Tibial nerve (tissue), 4 donors: ENCODE measurements around the gene TSEN54. TPM values are rescaled to one million over a fixed set of nuclear protein-coding genes. Genes with fewer than 3 reads are reported as not detected.

Source experiments
- DNase-seq, 2 donors: peaks; one replicate each; pipeline ENCODE4 v3.0.0-alpha.2; 2019; ENCODE audit warnings: low spot score in 2 of 2
- H3K27ac ChIP-seq, 4 donors: fragments of 200-600 bp; sonication (generic) in 3 of 4; one replicate each; pipeline ENCODE4 v1.5.1; 2017 to 2019; ENCODE audit warnings: mild to moderate bottlenecking in 1 of 4
- H3K27me3 ChIP-seq, 2 donors: fragments of 200-600 bp; sonication (generic) in 1 of 2; one replicate each; pipeline versions ENCODE4 v1.5.1 to v1.6.0; 2017 to 2019
- H3K36me3 ChIP-seq, 3 donors: fragments of 200-600 bp; sonication (generic); one replicate each; pipeline ENCODE4 v1.5.1; 2018 to 2019
- H3K4me1 ChIP-seq, 4 donors: fragments of 200-600 bp; sonication (generic) in 3 of 4; one replicate each; pipeline ENCODE4 v1.5.1; 2017 to 2019
- H3K4me3 ChIP-seq, 4 donors: fragments of 200-600 bp; sonication (generic) in 3 of 4; one replicate each; pipeline ENCODE4 v1.5.1; 2017 to 2019; ENCODE audit warnings: mild to moderate bottlenecking in 1 of 4, moderate library complexity in 1 of 4
- H3K9me3 ChIP-seq, 4 donors: fragments of 200-600 bp; sonication (generic) in 3 of 4; one replicate each; pipeline ENCODE4 v1.5.1; 2017 to 2019
- CTCF ChIP-seq, 5 experiments: fragments of 200-600 bp in 3 of 5; fragments of 450-650 bp in 2 of 5; sonication (generic) in 3 of 5; IDR thresholded peaks; one replicate each; pipeline ENCODE4 v1.5.1; 2016 to 2019; ENCODE audit warnings: antibody characterized with exemption in 5 of 5, mild to moderate bottlenecking in 3 of 5, moderate library complexity in 2 of 5
- EP300 ChIP-seq, 2 donors: sonication (generic); formaldehyde crosslinking; IDR thresholded peaks; one replicate each; pipeline ENCODE4 v1.6.1; 2017; ENCODE audit warnings: antibody characterized with exemption in 2 of 2, mild to moderate bottlenecking in 1 of 2
- POLR2A ChIP-seq, 2 donors: fragments of 450-650 bp; IDR thresholded peaks; one replicate each; pipeline ENCODE4 v1.6.1; 2017; ENCODE audit warnings: antibody characterized with exemption in 2 of 2, mild to moderate bottlenecking in 2 of 2, moderate library complexity in 2 of 2
- WGBS, 2 donors: methylation state at CpG; one replicate each; pipeline ENCODE4 v1.1.5; 2018; 5-methylcytosine and 5-hydroxymethylcytosine counted together
- total RNA-seq, 4 donors: library from RNA; depleted of rRNA; stranded (reverse); fragments of >200 nt; gene quantifications; one replicate each; pipeline ENCODE4 v1.1.0, GENCODE V29; 2016

TSEN54 gene
- total RNA-seq, 4 donors from 2014 or later, result 43.3 to 84.6 (median 53.0) TPM

DNA sequence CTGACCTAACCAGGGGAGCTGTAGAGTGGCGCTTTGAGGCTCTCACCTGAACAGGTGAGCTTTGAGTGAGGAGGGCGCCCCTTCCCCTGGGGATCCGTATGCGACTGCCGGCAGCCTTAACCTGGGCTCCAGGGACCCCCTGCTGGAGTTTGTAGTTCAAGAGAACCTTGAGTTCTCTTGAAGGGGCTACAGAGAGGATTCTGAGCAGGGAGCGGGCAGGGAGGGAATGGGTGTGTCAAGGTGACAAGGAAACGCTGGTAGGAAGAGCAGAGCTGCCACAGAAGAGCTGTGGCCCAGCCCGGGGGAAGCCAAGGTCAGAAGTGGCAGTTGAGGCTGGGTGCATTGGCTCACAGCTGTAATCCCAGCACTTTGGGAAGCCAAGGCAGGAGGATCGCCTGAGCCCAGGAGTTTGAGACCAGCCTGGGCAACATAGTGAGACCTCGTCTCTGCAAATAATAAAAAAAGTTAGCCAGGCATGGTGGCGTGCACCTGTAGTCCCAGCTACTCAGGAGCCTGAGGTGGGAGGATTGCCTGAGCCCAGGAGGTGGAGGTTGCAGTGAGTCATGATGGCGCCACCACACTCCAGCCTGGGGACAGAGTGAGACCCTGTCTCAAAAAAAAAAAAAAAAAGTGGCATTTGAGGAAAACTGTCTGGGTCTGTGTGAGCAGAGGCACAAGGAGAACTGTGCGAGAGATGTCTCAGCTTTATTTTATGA is 10.4 kb downstream of the TSEN54 start:
- peak overlapping the region in 2 of 4 donors; percentile 77 to 82 for H3K27ac ChIP-seq

GRCh38 chr17:75530837-75531720 is 14.8 kb downstream of the TSEN54 start:
- peaks cover 0 to 12% (median 3%) of the 10 kb centered on the region in 4 donors for H3K4me1 ChIP-seq
- no peaks in the 10 kb centered on the region for H3K9me3 ChIP-seq
- H3K27ac ChIP-seq, result peak overlapping the region in 2 of 4 donors; percentile 4 to 7
- no peaks in the 10 kb centered on the region for H3K27me3 ChIP-seq
- TF ChIP-seq EP300 (IDR thresholded peaks at IDR 0.05), result no peak
- no peak for TF ChIP-seq POLR2A (IDR thresholded peaks at IDR 0.05)
- no peak for TF ChIP-seq CTCF (IDR thresholded peaks at IDR 0.05)
- H3K4me3 ChIP-seq, result no peak overlapping the region
- H3K36me3 ChIP-seq, result peaks cover 0 to 6% (median 0%) of the 10 kb centered on the region in 3 donors
- DNase-seq, result no peak
- WGBS, 2 donors, result 76 to 80% methylated on average over 18 to 19 of the region's 19 CpGs

More for the DNA sequence above, 10.4 kb downstream of the TSEN54 start:
- H3K4me1 ChIP-seq, result peaks cover 0 to 26% (median 8%) of the 10 kb centered on the region in 4 donors
- H3K4me3 ChIP-seq, result peak overlapping the region in 2 of 4 donors; percentile 67 to 81
- 62 to 67% methylated on average over 13 of the region's 13 CpGs for WGBS, 2 donors
- no peaks in the 10 kb centered on the region for H3K27me3 ChIP-seq
- DNase-seq, result no peak
- H3K9me3 ChIP-seq, result no peaks in the 10 kb centered on the region
- H3K36me3 ChIP-seq, result peaks cover 0 to 6% (median 0%) of the 10 kb centered on the region in 3 donors
- TF ChIP-seq POLR2A (IDR thresholded peaks at IDR 0.05) (no peak), EP300 (IDR thresholded peaks at IDR 0.05) (no peak), CTCF (IDR thresholded peaks at IDR 0.05) (no peak)

DNA sequence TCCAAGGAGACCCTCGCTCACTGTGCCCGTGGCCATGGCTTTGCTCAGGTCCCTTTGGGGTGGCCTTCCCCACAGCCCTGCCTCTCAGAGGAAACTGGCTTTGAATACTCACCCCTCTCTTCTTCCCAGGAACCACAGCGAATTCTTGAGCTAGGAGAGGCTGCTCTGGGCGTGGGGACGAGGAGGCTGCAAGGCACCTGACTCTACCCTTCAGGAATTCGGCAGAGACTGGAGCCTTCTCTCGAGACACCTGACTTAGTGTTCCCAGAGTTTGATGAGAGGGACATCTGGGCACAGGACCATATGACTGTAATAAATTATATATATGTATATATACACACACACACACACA is 15.4 kb downstream of the TSEN54 start:
- peaks cover 0 to 6% (median 0%) of the 10 kb centered on the region in 4 donors for H3K4me1 ChIP-seq
- WGBS, 2 donors, result 80 to 84% methylated on average over 7 of the region's 7 CpGs
- H3K27me3 ChIP-seq, result no peaks in the 10 kb centered on the region
- H3K27ac ChIP-seq, result peak overlapping the region in 2 of 4 donors; percentile 4 to 7
- H3K4me3 ChIP-seq, result no peak overlapping the region
- no peaks in the 10 kb centered on the region for H3K9me3 ChIP-seq
- peaks cover 0 to 6% (median 0%) of the 10 kb centered on the region in 3 donors for H3K36me3 ChIP-seq
- no peak for DNase-seq
- TF ChIP-seq EP300 (IDR thresholded peaks at IDR 0.05) (no peak), CTCF (IDR thresholded peaks at IDR 0.05) (no peak), POLR2A (IDR thresholded peaks at IDR 0.05) (no peak)

DNA sequence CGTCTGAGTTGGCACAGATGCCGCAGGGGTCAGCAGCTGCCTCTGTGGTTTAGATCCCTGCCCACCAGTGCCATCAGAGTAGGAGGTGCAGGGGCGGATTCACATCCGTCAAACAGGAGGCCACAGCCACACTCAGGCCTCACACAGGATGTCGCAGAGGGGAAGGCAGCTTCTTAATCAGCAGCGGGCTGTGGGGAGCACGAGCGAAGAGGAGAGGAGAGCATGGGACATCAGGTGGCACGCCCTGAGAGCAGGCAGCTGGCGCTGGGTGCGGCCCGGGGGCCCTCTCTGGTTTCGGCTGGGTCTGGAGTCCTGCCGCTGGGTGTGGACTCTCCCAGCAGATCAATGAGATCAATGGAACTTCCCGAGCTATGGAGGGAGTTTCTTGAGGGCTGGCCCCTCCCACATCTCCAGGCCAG is 18.8 kb downstream of the TSEN54 start:
- 72 to 73% methylated on average over 13 to 15 of the region's 15 CpGs for WGBS, 2 donors
- H3K9me3 ChIP-seq, result no peaks in the 10 kb centered on the region
- DNase-seq, result no peak
- H3K36me3 ChIP-seq, result peaks cover 0 to 6% (median 0%) of the 10 kb centered on the region in 3 donors
- no peaks in the 10 kb centered on the region for H3K27me3 ChIP-seq
- H3K4me1 ChIP-seq, result peaks cover 0 to 6% (median 0%) of the 10 kb centered on the region in 4 donors
- no peak overlapping the region for H3K4me3 ChIP-seq
- peak overlapping the region in 1 of 4 donors; percentile 4 for H3K27ac ChIP-seq
- no peak for TF ChIP-seq CTCF (IDR thresholded peaks at IDR 0.05)
- TF ChIP-seq EP300 (IDR thresholded peaks at IDR 0.05), result no peak
- no peak for TF ChIP-seq POLR2A (IDR thresholded peaks at IDR 0.05)
